ENCODE results near the gene WBP2. TPM values are rescaled to one million over a fixed set of nuclear protein-coding genes. Genes with fewer than 3 reads are reported as not detected.
A peak's percentile ranks its signal among the peaks of the same experiment; 100 is the strongest.

WBP2 gene
- total and polyA plus RNA-seq, 9 of the 15 experiments (the other 6 are each of a cell fraction or from before 2014, with no cell fraction given): 2.2 to 74.3 (median 20.0) TPM

DNA sequence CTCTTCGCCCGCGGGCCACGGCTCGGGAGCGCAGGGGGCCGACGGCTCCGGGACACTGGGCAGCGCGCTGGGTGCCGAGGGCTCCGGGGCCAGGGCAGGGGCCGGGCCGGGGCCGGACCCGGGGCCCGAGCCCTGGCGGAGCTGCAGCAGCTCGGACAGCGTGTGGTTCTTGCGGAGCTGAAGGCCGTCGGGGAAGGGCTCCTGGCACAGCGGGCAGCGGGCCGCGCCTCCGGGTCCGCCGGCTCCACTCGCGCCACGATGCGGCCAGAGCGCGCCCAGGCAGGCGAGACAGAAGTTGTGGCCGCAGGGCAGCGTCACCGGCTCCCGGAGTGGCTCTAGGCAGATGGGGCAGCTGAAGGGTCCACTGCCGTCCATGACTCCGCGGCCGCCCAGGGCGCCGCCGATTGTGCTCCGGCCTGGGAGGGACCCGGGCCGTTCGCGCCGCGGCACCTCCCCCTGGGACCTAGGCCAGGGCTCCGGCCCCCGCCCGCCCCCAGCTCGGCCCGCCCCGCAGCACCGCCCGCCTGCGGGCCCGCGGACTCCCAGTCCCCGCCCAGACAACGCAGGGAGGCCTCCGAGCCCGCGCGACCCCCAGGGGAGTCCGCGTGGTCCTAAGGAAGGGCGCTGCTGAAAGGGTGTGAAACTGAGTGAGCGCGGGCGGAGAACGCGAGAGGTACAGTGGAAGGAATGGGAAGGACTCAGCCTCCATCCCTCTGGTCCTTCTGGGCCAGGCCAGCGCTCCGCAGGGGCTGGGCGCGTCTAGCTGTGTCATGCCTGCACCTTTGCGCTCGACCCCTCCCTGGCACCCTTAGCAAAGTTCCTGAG, 23.3 kb upstream of the WBP2 start, which contains the start of gene TRIM47 (continued):
- TF ChIP-seq, protein P1, sequence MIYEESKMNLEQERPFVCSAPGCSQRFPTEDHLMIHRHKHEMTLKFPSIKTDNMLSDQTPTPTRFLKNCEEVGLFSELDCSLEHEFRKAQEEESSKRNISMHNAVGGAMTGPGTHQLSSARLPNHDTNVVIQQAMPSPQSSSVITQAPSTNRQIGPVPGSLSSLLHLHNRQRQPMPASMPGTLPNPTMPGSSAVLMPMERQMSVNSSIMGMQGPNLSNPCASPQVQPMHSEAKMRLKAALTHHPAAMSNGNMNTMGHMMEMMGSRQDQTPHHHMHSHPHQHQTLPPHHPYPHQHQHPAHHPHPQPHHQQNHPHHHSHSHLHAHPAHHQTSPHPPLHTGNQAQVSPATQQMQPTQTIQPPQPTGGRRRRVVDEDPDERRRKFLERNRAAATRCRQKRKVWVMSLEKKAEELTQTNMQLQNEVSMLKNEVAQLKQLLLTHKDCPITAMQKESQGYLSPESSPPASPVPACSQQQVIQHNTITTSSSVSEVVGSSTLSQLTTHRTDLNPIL (CRISPR knock-in tag; IDR thresholded peaks at IDR 0.05): no peak
- TF ChIP-seq PCBP1 (IDR thresholded peaks at IDR 0.05; ENCODE audit: low read depth, low read length, poor library complexity, severe bottlenecking): no peak
- no peak for TF ChIP-seq PTRF (tag; IDR thresholded peaks at IDR 0.05)
- no peak for TF ChIP-seq STAT5B (CRISPR knock-in tag; IDR thresholded peaks at IDR 0.05)
- no peak for TF ChIP-seq TGIF2 (CRISPR knock-in tag; IDR thresholded peaks at IDR 0.05)
- no peak for TF ChIP-seq ZNF212 (CRISPR knock-in tag; IDR thresholded peaks at IDR 0.05)
- no peak for TF ChIP-seq HDAC8 (tag; IDR thresholded peaks at IDR 0.05)
- TF ChIP-seq, protein P2, sequence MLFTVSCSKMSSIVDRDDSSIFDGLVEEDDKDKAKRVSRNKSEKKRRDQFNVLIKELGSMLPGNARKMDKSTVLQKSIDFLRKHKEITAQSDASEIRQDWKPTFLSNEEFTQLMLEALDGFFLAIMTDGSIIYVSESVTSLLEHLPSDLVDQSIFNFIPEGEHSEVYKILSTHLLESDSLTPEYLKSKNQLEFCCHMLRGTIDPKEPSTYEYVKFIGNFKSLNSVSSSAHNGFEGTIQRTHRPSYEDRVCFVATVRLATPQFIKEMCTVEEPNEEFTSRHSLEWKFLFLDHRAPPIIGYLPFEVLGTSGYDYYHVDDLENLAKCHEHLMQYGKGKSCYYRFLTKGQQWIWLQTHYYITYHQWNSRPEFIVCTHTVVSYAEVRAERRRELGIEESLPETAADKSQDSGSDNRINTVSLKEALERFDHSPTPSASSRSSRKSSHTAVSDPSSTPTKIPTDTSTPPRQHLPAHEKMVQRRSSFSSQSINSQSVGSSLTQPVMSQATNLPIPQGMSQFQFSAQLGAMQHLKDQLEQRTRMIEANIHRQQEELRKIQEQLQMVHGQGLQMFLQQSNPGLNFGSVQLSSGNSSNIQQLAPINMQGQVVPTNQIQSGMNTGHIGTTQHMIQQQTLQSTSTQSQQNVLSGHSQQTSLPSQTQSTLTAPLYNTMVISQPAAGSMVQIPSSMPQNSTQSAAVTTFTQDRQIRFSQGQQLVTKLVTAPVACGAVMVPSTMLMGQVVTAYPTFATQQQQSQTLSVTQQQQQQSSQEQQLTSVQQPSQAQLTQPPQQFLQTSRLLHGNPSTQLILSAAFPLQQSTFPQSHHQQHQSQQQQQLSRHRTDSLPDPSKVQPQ (CRISPR knock-in tag; IDR thresholded peaks at IDR 0.05; ENCODE audit: borderline replicate concordance): no peak
- peak; percentile 30; the same call in 1 of the 2 replicates for TF ChIP-seq RB1 (IDR thresholded peaks at IDR 0.05; ENCODE audit: low read depth)
- TF ChIP-seq, protein P3, sequence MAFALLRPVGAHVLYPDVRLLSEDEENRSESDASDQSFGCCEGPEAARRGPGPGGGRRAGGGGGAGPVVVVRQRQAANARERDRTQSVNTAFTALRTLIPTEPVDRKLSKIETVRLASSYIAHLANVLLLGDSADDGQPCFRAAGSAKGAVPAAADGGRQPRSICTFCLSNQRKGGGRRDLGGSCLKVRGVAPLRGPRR (CRISPR knock-in tag; IDR thresholded peaks at IDR 0.05): no peak
- no peak for TF ChIP-seq ZNF507 (tag; conservative IDR thresholded peaks at IDR 0.05)
- no peak for TF ChIP-seq ZNF324 (CRISPR knock-in tag; IDR thresholded peaks at IDR 0.05)
- TF ChIP-seq SIN3A (IDR thresholded peaks at IDR 0.05; ENCODE audit: borderline replicate concordance in 2 of 2, control insufficient read depth in 1 of 2, low read depth in 2 of 2, low read length in 2 of 2): no peak
- TF ChIP-seq, protein P4, sequence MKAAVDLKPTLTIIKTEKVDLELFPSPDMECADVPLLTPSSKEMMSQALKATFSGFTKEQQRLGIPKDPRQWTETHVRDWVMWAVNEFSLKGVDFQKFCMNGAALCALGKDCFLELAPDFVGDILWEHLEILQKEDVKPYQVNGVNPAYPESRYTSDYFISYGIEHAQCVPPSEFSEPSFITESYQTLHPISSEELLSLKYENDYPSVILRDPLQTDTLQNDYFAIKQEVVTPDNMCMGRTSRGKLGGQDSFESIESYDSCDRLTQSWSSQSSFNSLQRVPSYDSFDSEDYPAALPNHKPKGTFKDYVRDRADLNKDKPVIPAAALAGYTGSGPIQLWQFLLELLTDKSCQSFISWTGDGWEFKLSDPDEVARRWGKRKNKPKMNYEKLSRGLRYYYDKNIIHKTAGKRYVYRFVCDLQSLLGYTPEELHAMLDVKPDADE (conservative IDR thresholded peaks at IDR 0.05; ENCODE audit: control insufficient read depth, low read depth, low read length): 0 out of 2 replicates have a peak, but pooled peaks have one; percentile 13
- TF ChIP-seq HDAC2 (IDR thresholded peaks at IDR 0.05): no peak
- TF ChIP-seq SAFB2 (IDR thresholded peaks at IDR 0.05; ENCODE audit: borderline replicate concordance, low read depth, low read length, severe bottlenecking): no peak
- TF ChIP-seq KDM4B (IDR thresholded peaks at IDR 0.05; ENCODE audit: borderline replicate concordance in 2 of 2, low read depth in 1 of 2): no peak
- no peak for TF ChIP-seq ZNF408 (CRISPR knock-in tag; IDR thresholded peaks at IDR 0.05; ENCODE audit: low read depth)

All from K562 (cell line).